ENCODE data around the gene CSNK2A3. TPM values are rescaled to one million over a fixed set of nuclear protein-coding genes. Genes with fewer than 3 reads are reported as not detected.

CSNK2A3 gene
- total and polyA plus RNA-seq, 5 donors: 0.43 to 2.3 (median 1.7) TPM

- ATAC-seq (no peak), DNase-seq (no peak)
- Histone ChIP-seq H3K4me1 (ENCODE audit: control insufficient read depth, insufficient read depth, low read length) (no peaks in the 10 kb centered on the region), H3K9me3 (ENCODE audit: control insufficient read depth, low read length) (no peaks in the 10 kb centered on the region), H3K27ac (ENCODE audit: low read length) (no peak overlapping the region), H3K4me3 (ENCODE audit: low read length) (no peak overlapping the region), H3K27me3 (ENCODE audit: control insufficient read depth, insufficient read depth) (no peaks in the 10 kb centered on the region)
- intact Hi-C loops (cut with DNase I): no loop called here
- WGBS: 84% methylated on average over 2 of the region's 2 CpGs
Measured at GRCh38 chr11:11335043-11335442, 18.0 kb downstream of the CSNK2A3 start.

- H3K4me3 ChIP-seq (ENCODE audit: low read length): no peak overlapping the region
- H3K27ac ChIP-seq (ENCODE audit: low read length): no peak overlapping the region
- 74% methylated on average over 4 of the region's 4 CpGs for WGBS
- DNase-seq: no peak
- no peaks in the 10 kb centered on the region for H3K27me3 ChIP-seq (ENCODE audit: control insufficient read depth, insufficient read depth)
- no peaks in the 10 kb centered on the region for H3K4me1 ChIP-seq (ENCODE audit: control insufficient read depth, insufficient read depth, low read length)
- intact Hi-C loops (cut with DNase I): no loop called here
- ATAC-seq: no peak
- no peaks in the 10 kb centered on the region for H3K9me3 ChIP-seq (ENCODE audit: control insufficient read depth, low read length)
Measured at GRCh38 chr11:11334607-11335006, 18.4 kb downstream of the CSNK2A3 start.

GRCh38 chr11:11332141-11332710 lies 20.8 kb downstream of the CSNK2A3 start:
- Histone ChIP-seq H3K9me3 (ENCODE audit: control insufficient read depth, low read length) (no peaks in the 10 kb centered on the region), H3K4me3 (ENCODE audit: low read length) (no peak overlapping the region), H3K27me3 (ENCODE audit: control insufficient read depth, insufficient read depth) (no peaks in the 10 kb centered on the region), H3K4me1 (ENCODE audit: control insufficient read depth, insufficient read depth, low read length) (no peaks in the 10 kb centered on the region), H3K27ac (ENCODE audit: low read length) (no peak overlapping the region)
- 83% methylated on average over 5 of the region's 5 CpGs for WGBS
- DNase-seq: no peak
- no peak for ATAC-seq
- intact Hi-C loops (cut with DNase I): no loop called here

GRCh38 chr11:11329062-11329806 lies 23.8 kb downstream of the CSNK2A3 start:
- DNase-seq (no peak), ATAC-seq (peak; percentile 66 to 83)
- Histone ChIP-seq H3K27me3 (ENCODE audit: control insufficient read depth, insufficient read depth) (no peaks in the 10 kb centered on the region), H3K9me3 (ENCODE audit: control insufficient read depth, low read length) (no peaks in the 10 kb centered on the region), H3K4me1 (ENCODE audit: control insufficient read depth, insufficient read depth, low read length) (no peaks in the 10 kb centered on the region), H3K4me3 (ENCODE audit: low read length) (no peak overlapping the region), H3K27ac (ENCODE audit: low read length) (no peak overlapping the region)
- whole genome bisulfite sequencing: 58% methylated on average over 4 of the region's 4 CpGs
- intact Hi-C loops (cut with DNase I): no loop called here

- no peaks in the 10 kb centered on the region for H3K9me3 ChIP-seq (ENCODE audit: control insufficient read depth, low read length)
- DNase-seq (no peak), ATAC-seq (no peak)
- H3K27ac ChIP-seq (ENCODE audit: low read length): no peak overlapping the region
- no peak overlapping the region for H3K4me3 ChIP-seq (ENCODE audit: low read length)
- 90% methylated on average over 1 of the region's 1 CpG for WGBS
- peaks cover 4% of the 10 kb centered on the region for H3K4me1 ChIP-seq (ENCODE audit: control insufficient read depth, insufficient read depth, low read length)
- intact Hi-C loops (cut with DNase I): no loop called here
- H3K27me3 ChIP-seq (ENCODE audit: control insufficient read depth, insufficient read depth): no peaks in the 10 kb centered on the region
Measured at GRCh38 chr11:11324090-11324489, 29.0 kb downstream of the CSNK2A3 start.

- Histone ChIP-seq H3K9me3 (ENCODE audit: control insufficient read depth, low read length) (no peaks in the 10 kb centered on the region), H3K27ac (ENCODE audit: low read length) (no peak overlapping the region), H3K4me3 (ENCODE audit: low read length) (no peak overlapping the region), H3K4me1 (ENCODE audit: control insufficient read depth, insufficient read depth, low read length) (peaks cover 4% of the 10 kb centered on the region), H3K27me3 (ENCODE audit: control insufficient read depth, insufficient read depth) (no peaks in the 10 kb centered on the region)
- DNase-seq: no peak
- intact Hi-C loops (cut with DNase I): no loop called here
- ATAC-seq: no peak
Measured at GRCh38 chr11:11322101-11322500, 30.9 kb downstream of the CSNK2A3 start.

GRCh38 chr11:11320825-11321224 lies 32.2 kb downstream of the CSNK2A3 start:
- intact Hi-C loops (cut with DNase I): no loop called here
- Histone ChIP-seq H3K4me3 (ENCODE audit: low read length) (no peak overlapping the region), H3K4me1 (ENCODE audit: control insufficient read depth, insufficient read depth, low read length) (peaks cover 4% of the 10 kb centered on the region), H3K27ac (ENCODE audit: low read length) (no peak overlapping the region), H3K9me3 (ENCODE audit: control insufficient read depth, low read length) (no peaks in the 10 kb centered on the region), H3K27me3 (ENCODE audit: control insufficient read depth, insufficient read depth) (no peaks in the 10 kb centered on the region)
- WGBS: 68% methylated on average over 2 of the region's 2 CpGs
- DNase-seq (no peak), ATAC-seq (peak; percentile 38 to 65)

- 81% methylated on average over 4 of the region's 4 CpGs for WGBS
- no peaks in the 10 kb centered on the region for H3K27me3 ChIP-seq (ENCODE audit: control insufficient read depth, insufficient read depth)
- ATAC-seq (peak; percentile 38 to 49), DNase-seq (no peak)
- no peaks in the 10 kb centered on the region for H3K9me3 ChIP-seq (ENCODE audit: control insufficient read depth, low read length)
- no peak overlapping the region for H3K27ac ChIP-seq (ENCODE audit: low read length)
- no peak overlapping the region for H3K4me3 ChIP-seq (ENCODE audit: low read length)
- peaks cover 5% of the 10 kb centered on the region for H3K4me1 ChIP-seq (ENCODE audit: control insufficient read depth, insufficient read depth, low read length)
- intact Hi-C loops (cut with DNase I): no loop called here
Measured at GRCh38 chr11:11318961-11319360, 34.1 kb downstream of the CSNK2A3 start.

- intact Hi-C loops (cut with DNase I): no loop called here
Measured at GRCh38 chr11:11318461-11318860, 34.6 kb downstream of the CSNK2A3 start.

GRCh38 chr11:11316651-11317230 lies 36.3 kb downstream of the CSNK2A3 start:
- Histone ChIP-seq H3K4me1 (ENCODE audit: control insufficient read depth, insufficient read depth, low read length) (peaks cover 13% of the 10 kb centered on the region), H3K27me3 (ENCODE audit: control insufficient read depth, insufficient read depth) (no peaks in the 10 kb centered on the region), H3K9me3 (ENCODE audit: control insufficient read depth, low read length) (no peaks in the 10 kb centered on the region), H3K27ac (ENCODE audit: low read length) (no peak overlapping the region), H3K4me3 (ENCODE audit: low read length) (no peak overlapping the region)
- intact Hi-C loops (cut with DNase I): no loop called here
- DNase-seq (no peak), ATAC-seq (no peak)
- 91% methylated on average over 3 of the region's 3 CpGs for WGBS

More at GRCh38 chr11:11318461-11318860, 34.6 kb downstream of the CSNK2A3 start:
- WGBS: 91% methylated on average over 7 of the region's 7 CpGs
- no peaks in the 10 kb centered on the region for H3K9me3 ChIP-seq (ENCODE audit: control insufficient read depth, low read length)
- H3K27ac ChIP-seq (ENCODE audit: low read length): no peak overlapping the region
- no peaks in the 10 kb centered on the region for H3K27me3 ChIP-seq (ENCODE audit: control insufficient read depth, insufficient read depth)
- no peak for ATAC-seq
- H3K4me3 ChIP-seq (ENCODE audit: low read length): no peak overlapping the region
- no peak for DNase-seq
- H3K4me1 ChIP-seq (ENCODE audit: control insufficient read depth, insufficient read depth, low read length): peaks cover 9% of the 10 kb centered on the region

GRCh38 chr11:11313902-11314692 lies 39.0 kb downstream of the CSNK2A3 start:
- intact Hi-C loops (cut with DNase I): no loop called here
- no peaks in the 10 kb centered on the region for H3K27me3 ChIP-seq (ENCODE audit: control insufficient read depth, insufficient read depth)
- peak overlapping the region; percentile 40 for H3K27ac ChIP-seq (ENCODE audit: low read length)
- WGBS: 51% methylated on average over 6 of the region's 6 CpGs
- no peak overlapping the region for H3K4me3 ChIP-seq (ENCODE audit: low read length)
- peak; percentile 62 to 67 for ATAC-seq
- H3K9me3 ChIP-seq (ENCODE audit: control insufficient read depth, low read length): no peaks in the 10 kb centered on the region
- DNase-seq: no peak
- H3K4me1 ChIP-seq (ENCODE audit: control insufficient read depth, insufficient read depth, low read length): peaks cover 13% of the 10 kb centered on the region
